SK-N-SH (cell line): ENCODE results near the gene MPC1. TPM values are rescaled to one million over a fixed set of nuclear protein-coding genes. Genes with fewer than 3 reads are reported as not detected.

ENCODE experiments used
- CTCF ChIA-PET: fragments of 300-600, 350-600 bp; formaldehyde crosslinking; extraction: SDS; loops from one replicate; lab custom pipeline; 2021; lab: Yijun Ruan, JAX
- POLR2A ChIA-PET: fragments of 350-600 bp; sonication (Branson Sonifier 250); formaldehyde crosslinking; extraction: SDS; loops from one replicate; lab custom pipeline; 2020; ENCODE audit warnings: antibody characterized with exemption, inconsistent platforms; lab: Yijun Ruan, JAX
- DNase-seq: peaks from one replicate; pipeline ENCODE4 v3.0.0; 2012
- H2AFZ ChIP-seq: fragments of 200-600 bp; sonication (generic); 2 replicates; pipeline ENCODE4 v1.8.1; 2016; ENCODE audit warnings: antibody characterized with exemption, mild to moderate bottlenecking, low read depth
- H3F3A ChIP-seq: fragments of 200-600 bp; sonication (generic); replicated peaks from 2 replicates; pipeline ENCODE3; 2016; ENCODE audit warnings: antibody characterized with exemption, mild to moderate bottlenecking; ENCODE audit not compliant: insufficient read depth
- H3K27ac ChIP-seq, 2 experiments: fragments of 200-500 bp in 1 of 2; fragments of 200-600 bp in 1 of 2; sonication (Bioruptor generic) in 1 of 2; sonication (generic), shearing (Covaris generic) in 1 of 2; 2 replicates each; pipeline versions ENCODE4 v1.5.1 to v1.6.1; 2014 to 2016; ENCODE audit warnings: low read depth in 2 of 2, inconsistent platforms in 1 of 2, low read length in 1 of 2, mild to moderate bottlenecking in 1 of 2, mixed read lengths in 1 of 2
- H3K27me3 ChIP-seq: fragments of 200-600 bp; sonication (generic), shearing (Covaris generic); 2 replicates; pipeline ENCODE4 v1.6.1; 2016; ENCODE audit warnings: mixed run types; ENCODE audit not compliant: insufficient read depth
- H3K36me3 ChIP-seq, 2 experiments: fragments of 200-500 bp in 1 of 2; fragments of 200-600 bp in 1 of 2; sonication (Bioruptor generic) in 1 of 2; sonication (generic) in 1 of 2; replicated peaks in 1 of 2; 2 replicates each; pipeline versions ENCODE3 to v1.5.1; 2014 to 2016; ENCODE audit warnings: low read length in 1 of 2, mild to moderate bottlenecking in 1 of 2; ENCODE audit not compliant: insufficient read depth in 2 of 2, control insufficient read depth in 1 of 2
- H3K4me1 ChIP-seq, 2 experiments: fragments of 200-500 bp in 1 of 2; fragments of 200-600 bp in 1 of 2; sonication (Bioruptor generic) in 1 of 2; sonication (generic), shearing (Covaris generic) in 1 of 2; 2 replicates each; pipeline versions ENCODE4 v1.5.1 to v1.6.1; 2014 to 2016; ENCODE audit warnings: low read depth in 1 of 2, low read length in 1 of 2, mixed run types in 1 of 2; ENCODE audit not compliant: insufficient read depth in 2 of 2, control insufficient read depth in 1 of 2
- H3K4me2 ChIP-seq: fragments of 200-600 bp; sonication (generic), shearing (Covaris generic); 2 replicates; pipeline ENCODE4 v1.6.1; 2017; ENCODE audit warnings: mixed run types
- H3K4me3 ChIP-seq, 2 experiments: fragments of 200-500 bp in 1 of 2; fragments of 200-600 bp in 1 of 2; sonication (Bioruptor generic) in 1 of 2; sonication (generic), shearing (Covaris generic) in 1 of 2; 2 replicates each; pipeline versions ENCODE4 v1.5.1 to v1.8.1; 2014 to 2016; ENCODE audit warnings: low read depth in 2 of 2, inconsistent platforms in 1 of 2, low read length in 1 of 2, mild to moderate bottlenecking in 1 of 2, mixed read lengths in 1 of 2, moderate library complexity in 1 of 2
- H3K79me2 ChIP-seq: fragments of 200-600 bp; sonication (generic); 2 replicates; pipeline ENCODE4 v1.8.1; 2017; ENCODE audit warnings: mild to moderate bottlenecking; ENCODE audit not compliant: insufficient read depth
- H3K9ac ChIP-seq: fragments of 200-600 bp; sonication (generic); 2 replicates; pipeline ENCODE4 v1.6.1; 2017; ENCODE audit warnings: mixed run types
- H3K9me2 ChIP-seq: fragments of 200-600 bp; sonication (generic); 2 replicates; pipeline ENCODE4 v1.6.1; 2017; ENCODE audit warnings: mixed run types
- H3K9me3 ChIP-seq: fragments of 200-600 bp; sonication (generic); 2 replicates; pipeline ENCODE4 v1.6.1; 2017; ENCODE audit warnings: mixed run types, mild to moderate bottlenecking, moderate library complexity
- H4K20me1 ChIP-seq: fragments of 200-600 bp; sonication (generic); 2 replicates; pipeline ENCODE4 v1.6.1; 2017; ENCODE audit warnings: mild to moderate bottlenecking, mixed run types; ENCODE audit not compliant: insufficient read depth
- CHD2 ChIP-seq: fragments of 150-350 bp; IDR thresholded peaks from 2 replicates; pipeline ENCODE4 v1.6.1; 2018; ENCODE audit warnings: low read length; ENCODE audit not compliant: partially characterized antibody
- CTCF ChIP-seq: fragments of 200-600 bp; sonication (generic); IDR thresholded peaks from 2 replicates; pipeline ENCODE4 v1.6.1; 2017; ENCODE audit warnings: antibody characterized with exemption, mild to moderate bottlenecking, moderate library complexity
- EP300 ChIP-seq, 2 experiments: IDR thresholded peaks; 2 replicates each; pipeline versions ENCODE4 v1.4.0 to v1.6.1; 2012; ENCODE audit warnings: borderline replicate concordance in 1 of 2, low read depth in 1 of 2, low read length in 1 of 2
- FOSL2 ChIP-seq: IDR thresholded peaks from 2 replicates; pipeline ENCODE4 v1.4.0; 2012; ENCODE audit warnings: low read depth, mild to moderate bottlenecking, moderate library complexity, borderline replicate concordance
- FOXJ3 ChIP-seq: sonication (generic); formaldehyde crosslinking; IDR thresholded peaks from 2 replicates; pipeline ENCODE4 v1.5.1; 2020; ENCODE audit warnings: mild to moderate bottlenecking, missing genetic modification reagents
- FOXM1 ChIP-seq: IDR thresholded peaks from 2 replicates; pipeline ENCODE4 v1.4.0; 2012; ENCODE audit warnings: low read depth, mild to moderate bottlenecking
- IRF3 ChIP-seq: fragments of 150-350 bp; IDR thresholded peaks from 2 replicates; pipeline ENCODE4 v1.6.1; 2016; ENCODE audit warnings: mild to moderate bottlenecking, low read depth, low read length
- MEF2A ChIP-seq: IDR thresholded peaks from 2 replicates; pipeline ENCODE4 v1.4.0; 2012; ENCODE audit warnings: low read depth, borderline replicate concordance
- NRF1 ChIP-seq: IDR thresholded peaks from 2 replicates; pipeline ENCODE4 v1.6.1; 2012; ENCODE audit warnings: low read depth, mild to moderate bottlenecking, low read length
- POLR2AphosphoS5 ChIP-seq: IDR thresholded peaks from 2 replicates; pipeline ENCODE4 v1.6.1; 2012; ENCODE audit warnings: low read depth, low read length
- RAD21 ChIP-seq: IDR thresholded peaks from 2 replicates; pipeline ENCODE4 v1.6.1; 2012; ENCODE audit warnings: mild to moderate bottlenecking, low read length
- REST ChIP-seq: IDR thresholded peaks from 2 replicates; pipeline ENCODE4 v1.6.1; 2012; ENCODE audit warnings: mild to moderate bottlenecking, low read depth, low read length, moderate library complexity
- RXRA ChIP-seq: IDR thresholded peaks from 2 replicates; pipeline ENCODE4 v1.4.0; 2012; ENCODE audit warnings: low read depth, mild to moderate bottlenecking, borderline replicate concordance
- TAF1 ChIP-seq: IDR thresholded peaks from 2 replicates; pipeline ENCODE4 v1.6.1; 2012; ENCODE audit warnings: low read depth, mild to moderate bottlenecking, low read length, moderate library complexity, borderline replicate concordance
- USF1 ChIP-seq: IDR thresholded peaks from 2 replicates; pipeline ENCODE4 v1.4.0; 2012; ENCODE audit warnings: low read depth, borderline replicate concordance
- USF2 ChIP-seq: fragments of 150-350 bp; IDR thresholded peaks from 2 replicates; pipeline ENCODE4 v1.6.1; 2017; ENCODE audit warnings: antibody characterized with exemption, low read length, low read depth, borderline replicate concordance
- ZBTB33 ChIP-seq: IDR thresholded peaks from 2 replicates; pipeline ENCODE4 v1.4.0; 2012; ENCODE audit warnings: low read depth, borderline replicate concordance
- WGBS: methylation state at CpG from one replicate; pipeline ENCODE4 v1.1.6; 2017; ENCODE audit warnings: low lambda C conversion rate; 5-methylcytosine and 5-hydroxymethylcytosine counted together
- polyA plus RNA-seq, 3 experiments: library from polyadenylated mRNA; depleted of rRNA; stranded (reverse); fragments of >200 nt; gene quantifications; 2 replicates each; pipeline ENCODE4 v1.2.3, GENCODE V29; 2012

Gene MPC1
- polyA plus RNA-seq, 1 of the 3 experiments (the other 2 are of a cell fraction) = 13.6 TPM

- ChIA-PET POLR2A (no interaction called here), CTCF (interaction anchor here (1.2 kb wide), 1 partner anchor 12 kb away, joined by 3 read pairs; no protein-coding TSS in a partner anchor)
- H3K4me2 ChIP-seq = no peak overlapping the region
- H4K20me1 ChIP-seq = no peaks in the 10 kb centered on the region
- 80% methylated on average over 1 of the region's 13 CpGs for WGBS
- H3K4me3 ChIP-seq = no peak overlapping the region
- no peak overlapping the region for H3K9ac ChIP-seq
- H3K36me3 ChIP-seq = peaks cover 14 to 60% of the 10 kb centered on the region in 2 experiments
- H2AFZ ChIP-seq = no peak overlapping the region
- no peaks in the 10 kb centered on the region for H3K9me2 ChIP-seq
- H3K79me2 ChIP-seq = no peaks in the 10 kb centered on the region
- no peak for TF ChIP-seq FOXJ3
- TF ChIP-seq POLR2AphosphoS5 = no peak
- no peak for TF ChIP-seq FOXM1
- TF ChIP-seq USF2 = no peak
- no peak for TF ChIP-seq EP300 (IDR thresholded peaks at IDR 0.05; ENCODE audit: borderline replicate concordance in 1 of 2, low read depth in 1 of 2, low read length in 1 of 2)
- no peak for TF ChIP-seq ZBTB33
- TF ChIP-seq TAF1 = no peak
- TF ChIP-seq MEF2A = no peak
- TF ChIP-seq RAD21 = no peak
- TF ChIP-seq USF1 = no peak
- no peak for TF ChIP-seq NRF1
- no peak for TF ChIP-seq REST
- no peak for TF ChIP-seq FOSL2
- no peak for TF ChIP-seq IRF3
- no peak for TF ChIP-seq RXRA
- no peak for TF ChIP-seq CTCF
- no peak for TF ChIP-seq CHD2
- no peaks in the 10 kb centered on the region for H3K27me3 ChIP-seq
- H3K27ac ChIP-seq = no peak overlapping the region
- H3K4me1 ChIP-seq = no peaks in the 10 kb centered on the region
- no peaks in the 10 kb centered on the region for H3F3A ChIP-seq
- DNase-seq = no peak
- H3K9me3 ChIP-seq = no peaks in the 10 kb centered on the region
Observed at GRCh38 chr6:166412911-166413384, 30.2 kb upstream of the MPC1 start.
